ENCODE measurements around the gene VPS35. TPM values are rescaled to one million over a fixed set of nuclear protein-coding genes. Genes with fewer than 3 reads are reported as not detected.

The VPS35 gene
- total and polyA plus RNA-seq, 2 of the 13 experiments (the other 11 are each of a cell fraction or from before 2014, with no cell fraction given), result 30.7 to 136 TPM

DNA sequence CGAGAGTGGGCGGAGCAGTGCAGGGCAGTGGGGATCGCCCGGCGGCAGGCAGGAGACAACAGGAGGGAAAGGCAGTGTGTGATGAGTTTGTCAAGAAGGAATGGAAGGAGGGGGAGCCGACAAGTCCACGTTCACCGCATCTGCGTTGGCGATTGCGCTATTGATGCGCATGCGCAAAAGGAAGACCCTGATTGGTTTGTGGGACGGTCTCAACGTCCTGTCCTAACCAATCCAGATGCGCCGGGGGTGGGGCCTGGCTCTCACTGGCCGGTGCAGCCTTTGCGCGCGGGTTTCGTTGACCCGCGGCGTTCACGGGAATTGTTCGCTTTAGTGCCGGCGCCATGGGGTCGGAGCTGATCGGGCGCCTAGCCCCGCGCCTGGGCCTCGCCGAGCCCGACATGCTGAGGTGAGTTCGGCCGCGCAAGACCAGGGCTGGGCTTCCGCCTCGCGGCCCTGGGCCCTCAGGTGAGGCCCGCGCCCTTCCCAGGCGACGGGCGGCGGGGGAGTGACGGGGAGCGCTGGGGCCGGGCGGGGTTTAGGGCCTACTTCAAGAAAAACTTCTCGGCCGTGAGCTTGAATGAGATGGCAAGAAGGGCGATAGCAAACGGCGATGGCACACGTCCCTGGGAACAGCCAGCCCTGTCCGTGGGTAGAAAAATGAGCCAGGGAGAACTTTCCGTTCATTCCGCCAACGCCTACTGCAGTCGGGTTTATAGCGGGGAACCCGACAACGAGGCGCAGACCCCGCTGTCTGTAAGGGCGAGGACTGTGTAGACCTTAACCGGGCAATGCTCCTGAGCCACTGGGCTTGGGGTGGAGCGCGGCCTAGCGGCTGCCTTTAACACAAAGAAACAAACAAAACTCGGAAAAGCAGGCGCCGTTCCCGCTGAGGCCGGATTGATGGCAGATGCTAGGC, 645 bp upstream of the VPS35 start, which contains the start of gene ORC6 (continued):
- TF ChIP-seq, protein P1, sequence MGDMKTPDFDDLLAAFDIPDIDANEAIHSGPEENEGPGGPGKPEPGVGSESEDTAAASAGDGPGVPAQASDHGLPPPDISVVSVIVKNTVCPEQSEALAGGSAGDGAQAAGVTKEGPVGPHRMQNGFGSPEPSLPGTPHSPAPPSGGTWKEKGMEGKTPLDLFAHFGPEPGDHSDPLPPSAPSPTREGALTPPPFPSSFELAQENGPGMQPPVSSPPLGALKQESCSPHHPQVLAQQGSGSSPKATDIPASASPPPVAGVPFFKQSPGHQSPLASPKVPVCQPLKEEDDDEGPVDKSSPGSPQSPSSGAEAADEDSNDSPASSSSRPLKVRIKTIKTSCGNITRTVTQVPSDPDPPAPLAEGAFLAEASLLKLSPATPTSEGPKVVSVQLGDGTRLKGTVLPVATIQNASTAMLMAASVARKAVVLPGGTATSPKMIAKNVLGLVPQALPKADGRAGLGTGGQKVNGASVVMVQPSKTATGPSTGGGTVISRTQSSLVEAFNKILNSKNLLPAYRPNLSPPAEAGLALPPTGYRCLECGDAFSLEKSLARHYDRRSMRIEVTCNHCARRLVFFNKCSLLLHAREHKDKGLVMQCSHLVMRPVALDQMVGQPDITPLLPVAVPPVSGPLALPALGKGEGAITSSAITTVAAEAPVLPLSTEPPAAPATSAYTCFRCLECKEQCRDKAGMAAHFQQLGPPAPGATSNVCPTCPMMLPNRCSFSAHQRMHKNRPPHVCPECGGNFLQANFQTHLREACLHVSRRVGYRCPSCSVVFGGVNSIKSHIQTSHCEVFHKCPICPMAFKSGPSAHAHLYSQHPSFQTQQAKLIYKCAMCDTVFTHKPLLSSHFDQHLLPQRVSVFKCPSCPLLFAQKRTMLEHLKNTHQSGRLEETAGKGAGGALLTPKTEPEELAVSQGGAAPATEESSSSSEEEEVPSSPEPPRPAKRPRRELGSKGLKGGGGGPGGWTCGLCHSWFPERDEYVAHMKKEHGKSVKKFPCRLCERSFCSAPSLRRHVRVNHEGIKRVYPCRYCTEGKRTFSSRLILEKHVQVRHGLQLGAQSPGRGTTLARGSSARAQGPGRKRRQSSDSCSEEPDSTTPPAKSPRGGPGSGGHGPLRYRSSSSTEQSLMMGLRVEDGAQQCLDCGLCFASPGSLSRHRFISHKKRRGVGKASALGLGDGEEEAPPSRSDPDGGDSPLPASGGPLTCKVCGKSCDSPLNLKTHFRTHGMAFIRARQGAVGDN (CRISPR knock-in tag; IDR thresholded peaks at IDR 0.05), result peak; percentile 63
- TF ChIP-seq PPARG (CRISPR knock-in tag; conservative IDR thresholded peaks at IDR 0.05), result no peak
- no peak; the same call in 1 of the 2 replicates for TF ChIP-seq ZNF33B (CRISPR knock-in tag; IDR thresholded peaks at IDR 0.05)
- TF ChIP-seq TSC22D2 (CRISPR knock-in tag; IDR thresholded peaks at IDR 0.05; ENCODE audit: borderline replicate concordance), result peak; percentile 75
- TF ChIP-seq, protein P2, sequence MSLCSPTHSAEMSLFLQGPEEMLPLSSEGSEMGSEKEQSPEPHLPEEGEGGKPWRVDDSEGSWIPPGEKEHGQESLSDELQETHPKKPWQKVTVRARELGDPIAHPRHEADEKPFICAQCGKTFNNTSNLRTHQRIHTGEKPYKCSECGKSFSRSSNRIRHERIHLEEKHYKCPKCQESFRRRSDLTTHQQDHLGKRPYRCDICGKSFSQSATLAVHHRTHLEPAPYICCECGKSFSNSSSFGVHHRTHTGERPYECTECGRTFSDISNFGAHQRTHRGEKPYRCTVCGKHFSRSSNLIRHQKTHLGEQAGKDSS (CRISPR knock-in tag; IDR thresholded peaks at IDR 0.05; ENCODE audit: borderline replicate concordance, low read depth), result no peak; the same call in 1 of the 2 replicates
- TF ChIP-seq SIX4 (CRISPR knock-in tag; IDR thresholded peaks at IDR 0.05), result no peak
- TF ChIP-seq, protein P3, sequence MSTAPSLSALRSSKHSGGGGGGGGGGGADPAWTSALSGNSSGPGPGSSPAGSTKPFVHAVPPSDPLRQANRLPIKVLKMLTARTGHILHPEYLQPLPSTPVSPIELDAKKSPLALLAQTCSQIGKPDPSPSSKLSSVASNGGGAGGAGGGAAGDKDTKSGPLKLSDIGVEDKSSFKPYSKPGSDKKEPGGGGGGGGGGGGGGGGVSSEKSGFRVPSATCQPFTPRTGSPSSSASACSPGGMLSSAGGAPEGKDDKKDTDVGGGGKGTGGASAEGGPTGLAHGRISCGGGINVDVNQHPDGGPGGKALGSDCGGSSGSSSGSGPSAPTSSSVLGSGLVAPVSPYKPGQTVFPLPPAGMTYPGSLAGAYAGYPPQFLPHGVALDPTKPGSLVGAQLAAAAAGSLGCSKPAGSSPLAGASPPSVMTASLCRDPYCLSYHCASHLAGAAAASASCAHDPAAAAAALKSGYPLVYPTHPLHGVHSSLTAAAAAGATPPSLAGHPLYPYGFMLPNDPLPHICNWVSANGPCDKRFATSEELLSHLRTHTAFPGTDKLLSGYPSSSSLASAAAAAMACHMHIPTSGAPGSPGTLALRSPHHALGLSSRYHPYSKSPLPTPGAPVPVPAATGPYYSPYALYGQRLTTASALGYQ (CRISPR knock-in tag; IDR thresholded peaks at IDR 0.05), result 0 out of 2 replicates have a peak, but pooled peaks have one; percentile 11
- no peak for TF ChIP-seq ZBTB1 (CRISPR knock-in tag; IDR thresholded peaks at IDR 0.05; ENCODE audit: borderline replicate concordance)
- TF ChIP-seq TBL1XR1 (IDR thresholded peaks at IDR 0.05; ENCODE audit: borderline replicate concordance, low read length, partially characterized antibody), result no peak
- TF ChIP-seq MIER2 (CRISPR knock-in tag; IDR thresholded peaks at IDR 0.05), result no peak; the same call in 1 of the 2 replicates
- TF ChIP-seq, protein P4, sequence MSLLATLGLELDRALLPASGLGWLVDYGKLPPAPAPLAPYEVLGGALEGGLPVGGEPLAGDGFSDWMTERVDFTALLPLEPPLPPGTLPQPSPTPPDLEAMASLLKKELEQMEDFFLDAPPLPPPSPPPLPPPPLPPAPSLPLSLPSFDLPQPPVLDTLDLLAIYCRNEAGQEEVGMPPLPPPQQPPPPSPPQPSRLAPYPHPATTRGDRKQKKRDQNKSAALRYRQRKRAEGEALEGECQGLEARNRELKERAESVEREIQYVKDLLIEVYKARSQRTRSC (CRISPR knock-in tag; IDR thresholded peaks at IDR 0.05; ENCODE audit: low read depth), result peak; percentile 53; the same call in 1 of the 2 replicates
- TF ChIP-seq, protein P5, sequence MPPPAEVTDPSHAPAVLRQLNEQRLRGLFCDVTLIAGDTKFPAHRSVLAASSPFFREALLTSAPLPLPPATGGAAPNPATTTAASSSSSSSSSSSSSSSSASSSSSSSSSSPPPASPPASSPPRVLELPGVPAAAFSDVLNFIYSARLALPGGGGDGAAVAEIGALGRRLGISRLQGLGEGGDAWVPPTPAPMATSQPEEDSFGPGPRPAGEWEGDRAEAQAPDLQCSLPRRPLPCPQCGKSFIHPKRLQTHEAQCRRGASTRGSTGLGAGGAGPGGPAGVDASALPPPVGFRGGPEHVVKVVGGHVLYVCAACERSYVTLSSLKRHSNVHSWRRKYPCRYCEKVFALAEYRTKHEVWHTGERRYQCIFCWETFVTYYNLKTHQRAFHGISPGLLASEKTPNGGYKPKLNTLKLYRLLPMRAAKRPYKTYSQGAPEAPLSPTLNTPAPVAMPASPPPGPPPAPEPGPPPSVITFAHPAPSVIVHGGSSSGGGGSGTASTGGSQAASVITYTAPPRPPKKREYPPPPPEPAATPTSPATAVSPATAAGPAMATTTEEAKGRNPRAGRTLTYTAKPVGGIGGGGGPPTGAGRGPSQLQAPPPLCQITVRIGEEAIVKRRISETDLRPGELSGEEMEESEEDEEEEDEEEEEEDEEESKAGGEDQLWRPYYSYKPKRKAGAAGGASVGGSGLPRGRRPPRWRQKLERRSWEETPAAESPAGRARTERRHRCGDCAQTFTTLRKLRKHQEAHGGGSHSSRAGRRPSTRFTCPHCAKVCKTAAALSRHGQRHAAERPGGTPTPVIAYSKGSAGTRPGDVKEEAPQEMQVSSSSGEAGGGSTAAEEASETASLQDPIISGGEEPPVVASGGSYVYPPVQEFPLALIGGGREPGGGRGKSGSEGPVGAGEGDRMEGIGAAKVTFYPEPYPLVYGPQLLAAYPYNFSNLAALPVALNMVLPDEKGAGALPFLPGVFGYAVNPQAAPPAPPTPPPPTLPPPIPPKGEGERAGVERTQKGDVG (CRISPR knock-in tag; IDR thresholded peaks at IDR 0.05; ENCODE audit: borderline replicate concordance), result no peak
- 0 out of 2 replicates have a peak, but pooled peaks have one; percentile 16 for TF ChIP-seq ZNF772 (CRISPR knock-in tag; IDR thresholded peaks at IDR 0.05)
- no peak; the same call in 1 of the 2 replicates for TF ChIP-seq REL (CRISPR knock-in tag; conservative IDR thresholded peaks at IDR 0.05)
- TF ChIP-seq SUZ12 (IDR thresholded peaks at IDR 0.05; ENCODE audit: low read depth, low read length), result no peak
- peak; percentile 43; the same call in 1 of the 2 replicates for TF ChIP-seq ZNF556 (CRISPR knock-in tag; IDR thresholded peaks at IDR 0.05; ENCODE audit: borderline replicate concordance)
